Daoy (cell line): Measurements from ENCODE around the gene ATP5F1E. TPM values are rescaled to one million over a fixed set of nuclear protein-coding genes. Genes with fewer than 3 reads are reported as not detected.
"Not testable (repeated sequence)": the region's sequence is repeated elsewhere in the genome, so short reads cannot be mapped to it uniquely, and the experiment has no call there.

Experiments
- DNase-seq: peaks from one replicate; pipeline ENCODE4 v3.0.0-alpha.2; 2015; ENCODE audit warnings: low read depth
- total RNA-seq: library from RNA; depleted of rRNA; stranded (reverse); fragments of >200 nt; shearing (Covaris generic); gene quantifications from 2 replicates; pipeline ENCODE4 v1.2.3, GENCODE V29; 2014

The ATP5F1E gene
- total RNA-seq, 1 experiment from 2014 or later, result 26.1 TPM

- peak; percentile 61 for DNase-seq
Measured at GRCh38 chr20:59020938-59021551, 11.1 kb downstream of the ATP5F1E start.

- no peak for DNase-seq
Measured at GRCh38 chr20:59019217-59019616, 12.9 kb downstream of the ATP5F1E start, which contains the start of gene TUBB1. TUBB1 (plus strand) TSS chr20:59019429; CDS start chr20:59019523, 94 bp downstream.

- no peak for DNase-seq
Measured at GRCh38 chr20:59018817-59019216, 13.3 kb downstream of the ATP5F1E start.

GRCh38 chr20:59017493-59018231 is 14.5 kb downstream of the ATP5F1E start:
- no peak for DNase-seq

- no peak for DNase-seq
Measured at GRCh38 chr20:59016795-59017492, 15.2 kb downstream of the ATP5F1E start.

- no peak for DNase-seq
Measured at GRCh38 chr20:59015812-59016711, 16.1 kb downstream of the ATP5F1E start.

- DNase-seq, result no peak
Measured at GRCh38 chr20:59015411-59015810, 16.7 kb downstream of the ATP5F1E start.

GRCh38 chr20:59014680-59015389 is 17.3 kb downstream of the ATP5F1E start:
- DNase-seq, result no peak

- DNase-seq, result peak; percentile 76
Measured at GRCh38 chr20:59013959-59014608, 18.1 kb downstream of the ATP5F1E start.

- DNase-seq, result no peak
Measured at GRCh38 chr20:59013031-59013951, 18.8 kb downstream of the ATP5F1E start.

- DNase-seq, result not testable (repeated sequence)
Measured at GRCh38 chr20:59011874-59012157, 20.3 kb downstream of the ATP5F1E start.

GRCh38 chr20:59010995-59011873 is 20.9 kb downstream of the ATP5F1E start:
- DNase-seq, result peak; percentile 92

GRCh38 chr20:59010321-59010994 is 21.7 kb downstream of the ATP5F1E start:
- DNase-seq, result peak; percentile 80

- DNase-seq, result no peak
Measured at GRCh38 chr20:59008715-59009336, 23.3 kb downstream of the ATP5F1E start.

GRCh38 chr20:59007665-59008511 is 24.2 kb downstream of the ATP5F1E start:
- DNase-seq, result peak; percentile 48

- DNase-seq, result peak; percentile 51
Measured at GRCh38 chr20:59006864-59007664, 25.1 kb downstream of the ATP5F1E start, which contains the start of gene CTSZ. CTSZ (minus strand) TSS chr20:59007254; CDS start chr20:59007128, 126 bp downstream.
